ENCODE results near the gene TAS2R60.
"Not testable (repeated sequence)": the region's sequence is repeated elsewhere in the genome, so short reads cannot be mapped to it uniquely, and the experiment has no call there.

TAS2R60 gene

DNA sequence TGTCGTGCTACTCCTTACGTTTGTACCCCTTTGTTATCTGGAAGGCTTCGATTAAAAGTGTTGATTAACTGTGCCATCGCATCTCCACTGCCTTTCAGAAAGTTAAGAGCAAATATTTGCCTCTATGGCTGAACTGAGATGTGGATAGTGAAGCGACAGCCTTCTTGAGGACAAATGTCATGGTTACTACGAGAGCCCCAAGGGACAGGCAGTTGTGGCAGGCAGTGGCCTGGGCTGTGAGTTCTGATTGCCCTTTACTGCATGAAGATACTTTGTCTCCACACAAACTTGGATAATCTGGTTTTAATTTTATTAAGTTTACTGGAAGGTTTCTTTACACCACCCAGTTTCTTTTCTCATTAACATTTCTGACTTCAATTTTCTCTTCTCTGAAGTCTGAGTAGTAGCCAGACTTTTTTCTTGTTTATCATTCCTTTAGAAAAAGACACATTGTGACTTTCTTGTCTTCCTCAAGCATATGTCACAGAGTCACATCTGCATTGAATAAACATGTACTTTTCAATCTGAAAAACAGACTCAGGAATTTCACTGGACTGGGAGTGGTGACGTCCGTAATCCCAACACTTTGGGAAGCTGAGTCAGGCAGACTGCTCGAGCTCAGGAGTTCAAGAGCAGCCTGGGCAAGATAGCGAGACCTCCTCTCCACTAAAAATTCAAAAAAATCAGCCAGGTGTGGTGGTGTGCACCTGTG lies 36.0 kb downstream of the TAS2R60 start:
- DNase-seq (ENCODE audit: low read depth in 2 of 2) = no peak

- no peak for DNase-seq (ENCODE audit: low read depth in 2 of 2)
Measured at GRCh38 chr7:143480501-143480900, 37.2 kb downstream of the TAS2R60 start.

DNA sequence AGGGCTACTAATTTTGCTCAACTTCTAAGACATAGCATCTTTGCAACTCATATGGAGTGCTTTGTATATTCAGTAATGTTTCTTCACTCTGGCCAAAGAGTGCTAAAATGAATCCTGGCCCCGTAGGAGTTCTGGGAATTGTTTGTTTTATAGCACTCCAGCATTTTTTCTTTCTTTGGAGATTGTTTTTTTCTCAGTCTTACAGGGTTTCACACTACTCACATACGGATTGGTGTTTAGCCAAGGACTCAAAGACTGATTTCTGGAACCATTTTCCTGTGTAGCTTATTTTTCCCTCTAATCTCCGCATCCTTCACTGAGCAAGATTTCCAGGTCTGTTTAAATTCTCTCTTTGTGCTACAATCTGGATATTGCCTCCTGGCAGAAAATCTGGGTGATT lies 40.9 kb downstream of the TAS2R60 start:
- DNase-seq (ENCODE audit: low read depth in 2 of 2) = no peak

DNA sequence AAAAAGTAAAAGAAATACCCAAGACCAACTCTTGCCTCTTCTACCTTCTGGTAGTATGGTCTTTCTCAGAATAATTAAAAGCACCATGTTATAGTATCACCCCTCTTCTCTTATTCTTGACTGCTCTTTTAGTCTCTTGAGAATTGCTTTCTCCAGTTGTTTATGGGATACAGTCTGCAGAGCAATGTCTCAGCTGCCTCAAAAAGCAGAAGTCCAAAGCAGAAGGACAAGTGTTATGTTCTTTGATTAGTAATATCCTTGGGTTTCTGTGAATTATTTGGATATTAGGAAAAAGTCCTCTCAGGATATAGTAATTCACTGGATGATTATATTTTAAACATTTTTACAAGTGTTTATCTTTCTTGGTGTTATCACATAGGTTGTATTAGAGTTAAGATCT lies 41.8 kb downstream of the TAS2R60 start:
- DNase-seq (ENCODE audit: low read depth in 2 of 2) = no peak

- DNase-seq (ENCODE audit: low read depth in 2 of 2) = no peak
Measured at GRCh38 chr7:143485500-143485899, 42.2 kb downstream of the TAS2R60 start.

DNA sequence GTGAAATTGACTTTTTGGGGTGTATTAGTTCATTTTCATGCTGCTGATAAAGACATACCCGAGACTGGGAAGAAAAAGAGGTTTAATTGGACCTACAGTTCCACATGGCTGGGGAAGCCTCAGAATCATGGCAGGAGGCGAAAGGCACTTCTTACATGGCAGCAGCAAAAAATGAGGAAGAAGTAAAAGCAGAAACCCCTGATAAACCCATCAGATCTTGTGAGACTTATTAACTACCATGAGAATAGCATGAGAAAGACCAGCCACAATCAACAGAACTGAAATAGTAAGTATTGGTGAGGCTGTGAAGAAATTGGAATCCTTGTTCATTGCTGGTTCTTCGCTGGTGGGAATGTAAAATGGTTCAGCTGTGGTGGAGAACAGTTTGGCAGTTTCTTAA lies 43.0 kb downstream of the TAS2R60 start:
- not testable (repeated sequence) for DNase-seq (ENCODE audit: low read depth in 2 of 2)

- no peak for DNase-seq (ENCODE audit: low read depth in 2 of 2)
Measured at GRCh38 chr7:143487061-143487460, 43.8 kb downstream of the TAS2R60 start.

DNA sequence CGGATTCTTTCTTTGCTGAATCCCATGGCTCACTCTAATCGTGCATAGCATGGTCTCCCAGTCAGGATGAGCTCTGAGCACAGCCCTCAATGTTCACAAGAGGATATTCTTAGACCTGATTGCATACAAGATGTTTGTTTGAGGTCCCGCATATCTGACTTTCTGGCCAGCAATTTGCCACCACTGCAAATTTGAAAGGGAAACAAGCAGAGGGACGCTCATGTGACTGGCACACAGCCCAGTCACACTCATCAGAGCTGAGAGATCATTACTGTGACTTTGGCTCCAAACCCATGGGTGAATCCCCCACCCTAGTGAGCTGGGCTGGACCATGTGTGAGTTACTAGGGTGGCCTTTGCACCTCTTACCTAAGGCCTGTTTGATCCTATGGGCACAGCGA lies 44.3 kb downstream of the TAS2R60 start:
- no peak for DNase-seq (ENCODE audit: low read depth in 2 of 2)

DNA sequence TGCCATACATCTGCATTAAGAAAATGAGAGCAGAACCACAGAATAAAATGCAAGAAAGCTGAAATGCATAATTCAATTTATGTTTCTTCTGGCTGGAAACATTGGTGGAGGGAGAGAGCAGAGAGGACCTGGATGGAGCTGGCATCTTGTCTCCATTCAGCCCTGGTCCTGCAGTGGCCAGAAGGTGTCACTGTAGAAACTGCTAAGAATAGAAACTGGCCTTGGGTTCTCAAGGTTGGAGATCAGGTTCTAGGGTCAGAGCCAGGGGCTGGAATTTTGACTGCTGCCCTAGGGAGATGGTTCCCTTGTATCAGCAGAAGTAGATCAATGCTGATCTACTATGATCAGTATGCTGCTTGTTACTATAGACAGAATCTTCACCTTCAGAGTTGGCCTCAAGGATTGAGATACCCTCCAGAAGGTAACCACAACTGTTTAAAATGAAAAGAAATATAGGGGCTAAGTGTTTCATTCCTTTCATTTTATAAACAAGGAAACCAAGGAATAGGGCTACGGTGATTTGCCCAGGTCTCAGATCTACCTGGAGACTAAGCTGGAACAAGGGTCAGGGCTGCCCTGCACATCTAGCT lies 47.6 kb downstream of the TAS2R60 start:
- no peak for DNase-seq (ENCODE audit: low read depth in 2 of 2)

DNA sequence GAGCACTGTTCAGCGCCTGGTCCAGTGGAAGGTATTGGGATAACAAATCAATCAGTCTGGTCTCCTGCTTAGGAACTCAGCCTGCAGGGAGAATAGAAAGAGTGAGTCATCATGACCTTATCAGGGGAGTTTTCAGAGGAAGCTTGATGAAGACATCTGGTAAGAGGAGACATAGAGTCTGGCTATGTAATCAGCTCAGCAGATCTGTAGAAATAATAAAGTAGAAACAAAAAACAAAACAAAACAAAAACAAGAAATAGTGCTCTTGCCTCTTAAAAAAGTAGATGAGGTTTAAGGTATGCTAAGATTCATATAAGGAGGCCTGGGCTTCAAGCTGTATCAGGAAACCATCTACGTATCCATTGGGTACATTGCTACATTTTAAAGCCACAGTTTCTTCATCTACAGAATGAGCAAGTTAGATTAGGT lies 48.8 kb downstream of the TAS2R60 start:
- DNase-seq (ENCODE audit: low read depth in 2 of 2) = no peak

DNA sequence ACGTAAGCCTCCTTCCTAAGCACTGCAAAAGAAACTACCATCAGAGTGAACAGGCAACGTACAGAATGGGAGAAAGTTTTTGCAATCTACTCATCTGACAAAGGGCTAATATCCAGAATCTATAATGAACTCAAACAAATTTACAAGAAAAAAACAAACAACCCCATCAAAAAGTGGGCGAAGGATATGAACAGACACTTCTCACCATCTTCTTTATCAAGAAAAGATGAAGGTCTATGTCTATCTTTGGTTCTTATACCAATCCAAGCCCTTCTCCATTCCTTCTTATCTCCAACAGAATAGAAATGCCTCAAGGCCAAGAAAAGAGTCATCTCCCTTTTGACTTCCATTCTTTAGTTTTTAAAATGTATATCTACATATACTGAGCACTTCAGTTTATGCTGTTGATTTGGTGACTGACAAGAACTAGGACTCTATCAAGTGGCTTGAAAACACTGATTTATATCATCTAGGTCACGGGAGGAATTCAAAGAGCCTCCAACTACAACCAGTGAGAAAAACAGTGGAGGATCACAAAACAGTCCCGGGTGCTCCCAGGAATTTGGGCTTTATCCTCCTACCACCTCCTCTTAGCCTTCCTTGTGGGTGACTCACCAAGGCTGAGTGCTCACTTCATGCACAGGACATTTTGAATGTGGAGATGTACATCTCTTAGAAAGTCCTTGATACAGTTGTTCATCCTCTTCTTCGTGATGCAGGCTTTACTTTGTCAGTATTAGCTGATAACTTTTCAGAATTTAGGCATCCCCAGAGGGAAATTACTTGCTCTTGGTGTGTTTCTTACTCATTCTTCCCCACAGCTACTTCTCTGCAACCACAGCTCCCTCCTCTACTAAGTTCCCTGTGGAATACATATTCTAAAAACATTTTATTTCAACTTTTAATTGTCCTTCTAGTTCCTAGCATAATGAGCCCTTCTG lies 49.8 kb downstream of the TAS2R60 start:
- no peak for DNase-seq (ENCODE audit: low read depth in 2 of 2)

GRCh38 chr7:143493751-143494150 lies 50.5 kb downstream of the TAS2R60 start:
- no peak for DNase-seq (ENCODE audit: low read depth in 2 of 2)
